C4-2B (cell line): Measurements from ENCODE around the gene HAND1.

Experiments
- CTCF ChIP-seq: fragments of 450-650 bp; conservative IDR thresholded peaks from 2 replicates; pipeline ENCODE4 v1.5.1; 2017; ENCODE audit warnings: mild to moderate bottlenecking
- ZFX ChIP-seq: fragments of 450-650 bp; IDR thresholded peaks from 2 replicates; pipeline ENCODE4 v1.6.1; 2017

- TF ChIP-seq CTCF (no peak), ZFX (no peak)
Measured at GRCh38 chr5:154491941-154492340, 13.9 kb upstream of the HAND1 start.
